Muscle of leg (tissue), 11 donors: ENCODE measurements around the gene KIF4A. TPM values are rescaled to one million over a fixed set of nuclear protein-coding genes. Genes with fewer than 3 reads are reported as not detected.

ENCODE experiments used
- DNase-seq: peaks from one replicate; pipeline ENCODE4 v3.0.0; 2013
- H3K27ac ChIP-seq: one replicate; pipeline ENCODE4 v1.5.1; 2013; ENCODE audit warnings: mild to moderate bottlenecking, low read length, control low read depth
- H3K27me3 ChIP-seq: one replicate; pipeline ENCODE4 v1.6.1; 2013; ENCODE audit warnings: low read length; ENCODE audit not compliant: control insufficient read depth, insufficient read depth
- H3K36me3 ChIP-seq: one replicate; pipeline ENCODE4 v1.6.1; 2013; ENCODE audit warnings: low read length; ENCODE audit not compliant: control insufficient read depth, insufficient read depth
- H3K4me1 ChIP-seq: one replicate; pipeline ENCODE4 v1.6.1; 2013; ENCODE audit warnings: low read length; ENCODE audit not compliant: control insufficient read depth, insufficient read depth
- H3K4me3 ChIP-seq: one replicate; pipeline ENCODE4 v1.5.1; 2013; ENCODE audit warnings: low read length, control low read depth
- H3K9me3 ChIP-seq: replicated peaks from 2 replicates; pipeline ENCODE4 v1.6.1; 2013; ENCODE audit warnings: low read depth, low read length; ENCODE audit not compliant: control insufficient read depth
- WGBS: methylation state at CpG from one replicate; pipeline ENCODE4 v1.1.5; 2013; ENCODE audit warnings: missing lambda C conversion rate; ENCODE audit not compliant: insufficient coverage; 5-methylcytosine and 5-hydroxymethylcytosine counted together
- polyA plus RNA-seq, 8 donors: library from polyadenylated mRNA; unstranded; fragments of 120-200 nt; gene quantifications; one replicate each; pipeline versions ENCODE4 v1.2.1 to v1.2.3, GENCODE V29; 2013; ENCODE audit warnings: inconsistent platforms in 1 of 8, low replicate concordance in 1 of 8; ENCODE audit not compliant: insufficient read length in 8 of 8, insufficient read depth in 1 of 8
- total RNA-seq: library from RNA; stranded (reverse); fragments of 120-200 nt; gene quantifications from one replicate; pipeline ENCODE4 v1.2.4, GENCODE V29; 2013

KIF4A gene
- total and polyA plus RNA-seq, 9 donors: 5.1 to 12.7 (median 8.5) TPM

DNA sequence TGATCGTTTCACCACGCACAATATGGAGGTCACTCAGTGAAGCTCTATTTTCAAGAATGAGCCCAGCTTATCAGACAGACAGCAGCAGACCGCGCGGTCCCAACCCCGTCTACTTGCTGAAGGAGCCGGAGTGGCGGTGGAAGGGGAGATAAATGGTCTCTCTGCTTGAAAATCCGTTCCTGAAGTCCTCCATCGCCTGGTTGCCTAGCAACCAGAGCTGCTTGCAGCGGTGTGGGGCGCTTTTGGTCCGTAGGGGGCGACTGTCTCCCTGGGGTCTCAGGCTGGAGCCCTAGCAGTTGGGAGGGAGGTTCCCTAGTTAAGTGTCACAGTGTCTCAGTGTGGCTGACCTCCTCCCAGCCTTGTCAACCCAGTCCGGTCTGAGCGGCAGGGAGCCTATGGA lies 146.4 kb downstream of the KIF4A start:
- DNase-seq: no peak
- Histone ChIP-seq H3K36me3 (no peaks in the 10 kb centered on the region), H3K27me3 (peaks cover 46% of the 10 kb centered on the region), H3K27ac (no peak overlapping the region), H3K9me3 (no peaks in the 10 kb centered on the region), H3K4me3 (no peak overlapping the region), H3K4me1 (peaks cover 17% of the 10 kb centered on the region)
- 14% methylated on average over 14 of the region's 16 CpGs for WGBS

DNA sequence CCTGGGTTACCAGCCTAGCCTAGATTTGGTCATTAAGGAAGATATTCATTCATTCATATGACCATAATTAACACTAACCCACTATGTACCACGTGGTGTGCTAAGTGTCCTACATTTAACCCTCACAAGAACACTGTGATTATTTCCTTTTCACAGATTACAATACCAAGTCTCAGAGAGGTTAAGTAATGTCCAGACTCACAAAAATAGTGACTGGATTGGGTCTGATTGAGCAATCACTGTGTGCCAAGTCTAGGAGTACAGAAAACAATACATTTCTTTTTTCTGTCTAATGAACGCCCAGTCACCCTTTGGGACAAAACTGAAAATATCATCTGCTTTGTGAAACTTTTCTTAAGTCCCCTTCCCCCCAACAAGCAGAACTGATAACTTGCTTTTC lies 147.1 kb downstream of the KIF4A start:
- Histone ChIP-seq H3K9me3 (no peaks in the 10 kb centered on the region), H3K27ac (no peak overlapping the region), H3K4me1 (peaks cover 17% of the 10 kb centered on the region), H3K27me3 (peaks cover 46% of the 10 kb centered on the region), H3K36me3 (no peaks in the 10 kb centered on the region), H3K4me3 (no peak overlapping the region)
- 57% methylated on average over 1 of the region's 2 CpGs for WGBS
- no peak for DNase-seq

DNA sequence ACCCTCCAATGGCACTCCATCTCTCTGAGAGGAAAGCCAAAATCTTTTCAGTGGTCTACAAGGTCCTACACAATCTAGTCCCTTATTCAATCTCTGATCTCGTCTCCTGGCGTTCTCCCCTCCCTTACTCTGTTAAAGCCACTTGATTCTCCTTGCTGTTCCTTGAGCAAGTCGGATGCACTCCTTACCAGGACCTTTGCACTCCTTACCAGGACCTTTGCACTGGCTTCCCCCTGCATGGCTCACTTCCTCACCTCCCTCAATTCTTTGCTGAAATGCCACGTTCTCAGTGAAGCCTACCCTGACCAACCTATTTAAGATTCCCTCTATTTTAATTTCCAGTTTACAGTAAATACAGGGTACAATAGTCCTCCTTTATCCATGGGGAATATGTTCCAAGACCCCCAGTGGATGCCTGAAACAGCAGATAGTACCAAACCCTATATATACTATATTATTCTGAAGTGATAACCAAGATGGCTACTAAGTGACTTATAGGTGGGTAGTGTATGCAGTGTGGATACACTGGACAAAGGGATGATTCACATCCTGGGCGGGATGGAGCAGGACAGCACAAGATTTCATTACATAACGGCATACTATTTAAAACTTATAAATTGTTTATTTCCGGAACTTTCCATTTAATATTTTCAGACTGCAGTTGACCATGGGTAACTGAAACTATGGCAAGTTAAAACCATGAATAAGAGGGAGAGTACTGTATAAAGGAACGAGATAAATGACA lies 148.2 kb downstream of the KIF4A start:
- no peaks in the 10 kb centered on the region for H3K36me3 ChIP-seq
- no peak overlapping the region for H3K27ac ChIP-seq
- H3K4me1 ChIP-seq: peaks cover 17% of the 10 kb centered on the region
- peaks cover 43% of the 10 kb centered on the region for H3K27me3 ChIP-seq
- DNase-seq: no peak
- WGBS: 60% methylated on average over 4 of the region's 8 CpGs
- no peaks in the 10 kb centered on the region for H3K9me3 ChIP-seq
- no peak overlapping the region for H3K4me3 ChIP-seq

DNA sequence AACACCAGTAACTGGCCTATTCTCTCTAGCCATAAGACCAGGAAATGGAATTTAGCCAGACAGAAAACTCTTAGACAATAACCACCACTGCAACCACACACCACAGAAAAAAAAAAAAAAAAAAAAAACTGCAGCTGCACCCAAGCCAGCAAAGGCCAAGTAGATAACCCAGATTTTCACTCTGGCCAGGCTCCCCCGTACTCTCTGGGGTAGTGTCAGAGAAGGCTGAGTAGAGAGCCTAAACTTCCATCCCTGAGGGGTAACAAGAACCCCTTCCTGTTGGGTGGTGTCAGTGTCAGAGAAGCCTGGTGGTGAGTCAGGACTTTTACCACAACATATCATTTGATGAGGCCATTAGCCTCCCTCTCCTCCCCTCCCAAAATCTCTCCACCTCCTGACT lies 149.1 kb downstream of the KIF4A start:
- peaks cover 50% of the 10 kb centered on the region for H3K27me3 ChIP-seq

DNA sequence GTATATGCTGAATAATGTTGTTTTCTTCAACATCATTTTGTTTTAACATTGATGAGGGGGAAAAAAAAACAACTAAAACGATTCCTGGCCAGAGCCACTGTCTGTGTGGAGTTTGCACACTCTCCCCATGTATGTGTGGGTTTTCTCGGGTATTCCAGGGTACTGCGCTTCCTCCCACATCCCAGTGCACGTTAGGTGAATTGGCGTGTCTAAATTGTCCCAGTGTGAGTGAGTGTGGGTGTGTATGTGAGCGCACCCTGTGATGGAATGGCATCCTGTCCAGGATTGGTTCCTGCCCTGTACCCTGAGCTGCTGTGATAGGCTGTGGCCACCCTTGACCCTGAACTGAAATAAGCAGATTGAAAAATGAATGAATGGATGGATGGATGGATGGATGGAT lies 152.3 kb downstream of the KIF4A start:
- WGBS: 57% methylated on average over 3 of the region's 6 CpGs
- Histone ChIP-seq H3K27me3 (peaks cover 59% of the 10 kb centered on the region), H3K27ac (no peak overlapping the region), H3K36me3 (no peaks in the 10 kb centered on the region), H3K4me1 (no peaks in the 10 kb centered on the region), H3K9me3 (no peaks in the 10 kb centered on the region), H3K4me3 (no peak overlapping the region)
- DNase-seq: no peak

More for the DNA sequence above, 149.1 kb downstream of the KIF4A start:
- Histone ChIP-seq H3K27ac (no peak overlapping the region), H3K4me3 (no peak overlapping the region), H3K4me1 (peaks cover 12% of the 10 kb centered on the region), H3K36me3 (no peaks in the 10 kb centered on the region), H3K9me3 (no peaks in the 10 kb centered on the region)
- no CpG with 5 or more reads among the region's 1 CpG for WGBS
- no peak for DNase-seq

DNA sequence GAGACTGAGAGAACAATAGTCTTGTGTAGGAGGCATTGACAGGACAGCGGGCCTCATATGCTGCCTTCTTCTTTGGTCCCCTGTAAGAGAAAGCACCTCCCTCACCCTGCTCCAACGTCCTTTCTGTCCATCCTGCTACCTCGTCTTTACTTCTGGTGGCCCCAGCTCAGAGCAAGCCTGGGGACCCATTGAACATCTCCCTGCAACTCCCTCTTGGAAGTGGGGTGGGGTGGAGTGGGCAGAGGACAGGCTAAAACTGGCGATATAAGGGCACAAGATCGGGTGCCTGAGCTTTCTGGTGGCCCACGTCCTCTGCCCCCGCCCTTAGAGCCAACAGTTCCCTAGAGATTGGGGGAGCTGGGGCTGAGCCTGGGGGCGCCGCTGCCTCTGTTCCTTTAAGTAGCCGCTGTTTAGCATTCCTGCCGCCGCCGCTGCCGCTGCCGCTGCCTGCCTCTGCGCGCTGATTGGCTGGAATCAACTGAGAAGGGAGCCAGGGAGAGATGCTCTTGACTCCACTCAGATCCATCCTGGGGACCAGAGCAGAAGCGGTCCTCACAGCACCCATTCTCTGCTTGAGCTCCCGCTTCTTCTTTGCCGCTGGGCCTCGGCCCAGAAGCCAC lies 154.5 kb downstream of the KIF4A start, which contains the start of gene DLG3:
Gene DLG3, plus strand, starts transcription at position 510 of the 620 bp plus-strand sequence. CDS start 367 bp downstream, outside the sequence.
- 20% methylated on average over 18 of the region's 21 CpGs for WGBS
- no peaks in the 10 kb centered on the region for H3K4me1 ChIP-seq
- no peaks in the 10 kb centered on the region for H3K9me3 ChIP-seq
- H3K36me3 ChIP-seq: no peaks in the 10 kb centered on the region
- H3K27me3 ChIP-seq: peaks cover 55% of the 10 kb centered on the region
- H3K4me3 ChIP-seq: no peak within 1 kb of the TSS
- no peak within 1 kb of the TSS for H3K27ac ChIP-seq
- DNase-seq: peak; percentile 25

DNA sequence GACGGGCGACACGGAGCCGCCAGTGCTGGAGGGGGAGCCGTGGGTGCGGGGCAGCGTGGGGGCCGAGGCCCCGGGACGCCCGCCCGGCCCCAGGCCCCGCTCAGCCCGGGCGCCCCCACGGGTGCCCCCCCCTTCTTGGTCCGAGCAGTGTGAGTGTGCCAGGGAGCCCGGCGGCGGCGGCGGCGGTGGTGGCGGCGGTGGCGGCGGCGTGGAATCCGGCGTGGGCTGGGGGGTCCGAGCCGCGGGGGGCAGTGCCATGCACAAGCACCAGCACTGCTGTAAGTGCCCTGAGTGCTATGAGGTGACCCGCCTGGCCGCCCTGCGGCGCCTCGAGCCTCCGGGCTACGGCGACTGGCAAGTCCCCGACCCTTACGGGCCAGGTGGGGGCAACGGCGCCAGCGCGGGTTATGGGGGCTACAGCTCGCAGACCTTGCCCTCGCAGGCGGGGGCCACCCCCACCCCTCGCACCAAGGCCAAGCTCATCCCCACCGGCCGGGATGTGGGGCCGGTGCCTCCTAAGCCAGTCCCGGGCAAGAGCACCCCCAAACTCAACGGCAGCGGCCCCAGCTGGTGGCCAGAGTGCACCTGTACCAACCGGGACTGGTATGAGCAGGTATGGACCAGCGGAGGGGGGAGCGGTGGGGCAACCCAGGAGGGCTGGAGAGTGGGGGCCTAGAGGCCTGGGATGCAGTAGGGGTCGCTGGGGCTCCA lies 155.2 kb downstream of the KIF4A start:
- Histone ChIP-seq H3K27ac (no peak overlapping the region), H3K9me3 (no peaks in the 10 kb centered on the region), H3K4me3 (no peak overlapping the region), H3K4me1 (no peaks in the 10 kb centered on the region), H3K36me3 (no peaks in the 10 kb centered on the region), H3K27me3 (peaks cover 55% of the 10 kb centered on the region)
- WGBS: 39% methylated on average over 43 of the region's 61 CpGs
- no peak for DNase-seq

DNA sequence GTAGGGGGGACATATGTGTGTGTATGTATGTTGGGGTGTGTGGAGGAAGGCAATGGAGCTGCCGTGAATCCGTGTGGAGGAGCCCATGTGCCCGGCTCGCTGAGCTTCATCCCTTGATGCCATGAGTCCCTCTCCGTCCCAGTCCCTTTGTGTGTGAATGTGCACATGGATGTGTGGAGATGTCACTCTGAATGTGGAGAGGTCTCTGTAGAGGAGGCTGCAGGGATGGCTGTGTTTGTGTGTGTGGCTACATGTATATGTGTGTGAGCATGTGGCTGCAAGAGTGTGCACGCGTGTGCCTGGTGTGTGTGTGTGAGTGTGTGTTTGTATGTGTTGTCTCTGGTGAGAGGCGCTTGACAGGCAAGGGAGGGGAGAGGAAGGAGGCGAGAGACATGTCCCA lies 156.0 kb downstream of the KIF4A start:
- no peak for DNase-seq
- Histone ChIP-seq H3K27ac (no peak overlapping the region), H3K4me3 (no peak overlapping the region), H3K4me1 (no peaks in the 10 kb centered on the region), H3K36me3 (no peaks in the 10 kb centered on the region), H3K27me3 (peaks cover 52% of the 10 kb centered on the region), H3K9me3 (no peaks in the 10 kb centered on the region)
- WGBS: 79% methylated on average over 8 of the region's 9 CpGs

DNA sequence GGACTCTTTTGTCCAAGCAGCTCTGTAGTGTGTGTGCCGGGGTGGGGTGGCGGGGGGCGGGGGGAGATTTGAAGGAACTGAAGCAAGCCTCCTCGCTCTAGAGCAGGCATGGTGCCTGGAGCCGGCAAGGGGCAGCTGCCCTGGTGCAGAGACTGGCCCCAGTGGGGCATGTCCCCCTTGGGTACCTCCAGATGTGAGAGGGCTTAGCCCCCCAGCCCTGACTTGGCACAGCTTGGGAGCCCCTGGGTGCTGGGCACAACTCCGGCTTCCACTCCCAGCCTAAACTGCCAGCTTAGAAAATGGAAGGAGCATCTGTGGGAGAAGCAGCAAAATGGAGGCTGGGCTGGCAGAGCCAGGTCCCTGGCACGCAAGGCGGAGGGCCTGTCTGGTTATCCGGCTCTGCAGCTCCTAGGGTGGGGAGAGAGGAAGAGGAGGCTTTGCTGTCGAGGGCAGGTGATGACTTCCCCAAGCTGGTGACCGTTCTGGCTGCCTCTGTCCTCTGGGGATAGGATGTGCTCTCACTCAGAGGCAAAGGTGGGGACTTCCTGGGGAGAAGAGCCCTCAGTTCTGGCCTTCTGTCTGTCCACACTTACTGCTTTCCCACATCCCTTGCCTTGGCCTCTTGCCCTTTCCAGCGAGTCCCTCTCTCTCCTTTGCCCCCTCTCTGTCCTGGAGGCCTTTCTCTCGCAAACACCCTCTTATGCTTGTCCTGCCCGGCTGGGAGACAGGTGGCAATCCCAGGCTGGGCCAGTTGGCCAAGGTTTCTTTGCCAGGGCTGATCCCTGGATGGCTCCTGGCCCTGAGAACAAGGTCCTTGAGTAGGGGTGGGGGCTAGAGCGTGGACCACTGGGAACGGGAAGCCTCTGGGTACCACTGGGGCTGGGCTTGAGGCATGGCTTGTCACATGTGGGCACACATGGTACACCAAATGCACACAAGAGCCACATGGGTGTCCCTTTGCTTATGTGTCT lies 156.8 kb downstream of the KIF4A start:
- no peak for DNase-seq
- 57% methylated on average over 11 of the region's 16 CpGs for WGBS
- Histone ChIP-seq H3K4me1 (peaks cover under 1% of the 10 kb centered on the region), H3K9me3 (no peaks in the 10 kb centered on the region), H3K4me3 (no peak overlapping the region), H3K27me3 (peaks cover 50% of the 10 kb centered on the region), H3K36me3 (no peaks in the 10 kb centered on the region), H3K27ac (no peak overlapping the region)
